ENCODE measurements around the gene CCDC177.

DNA sequence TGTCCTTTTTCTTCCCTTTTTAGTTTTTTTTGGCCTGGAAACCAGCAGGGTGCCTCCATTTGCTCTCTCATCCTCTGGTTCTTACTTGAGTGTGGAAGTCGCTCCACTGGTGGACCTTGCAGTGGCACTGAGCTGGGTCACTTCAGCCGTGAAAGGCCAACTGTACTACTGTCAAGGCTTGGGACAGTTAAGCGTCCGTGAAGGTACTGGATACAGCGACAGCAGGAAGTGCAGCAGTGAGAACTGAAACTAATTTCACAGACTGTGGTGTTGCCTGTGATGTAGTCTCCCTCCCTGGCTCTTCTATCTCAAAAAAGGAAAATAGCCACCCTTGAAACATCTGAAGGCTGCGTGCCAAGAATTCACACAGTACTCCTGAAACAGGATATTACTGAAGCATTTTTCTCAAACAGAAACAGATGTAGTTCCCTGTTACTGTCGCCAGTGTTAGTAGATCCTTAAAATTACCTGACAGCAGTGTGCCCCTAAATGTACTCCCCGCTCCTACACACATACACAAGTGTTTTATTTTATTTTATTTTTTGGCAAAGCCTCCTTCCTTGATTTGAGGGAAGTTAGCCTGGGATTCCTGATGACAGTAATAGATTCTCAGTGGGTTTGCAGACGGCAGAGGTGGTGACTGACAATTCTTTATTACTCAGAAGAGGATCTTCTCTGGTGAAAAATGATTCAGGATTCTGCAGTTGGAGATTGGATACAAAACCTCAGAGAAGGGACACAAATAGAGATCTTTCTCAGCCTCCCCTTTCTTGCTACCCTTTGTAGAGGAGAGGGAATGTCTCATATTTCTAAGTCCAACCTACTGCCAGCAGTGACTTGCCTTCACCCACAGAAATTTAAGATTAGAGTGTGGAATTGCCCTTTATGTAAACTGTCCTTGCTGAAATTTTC is 41.1 kb upstream of the CCDC177 start:
- TF ChIP-seq TAF1 (IDR thresholded peaks at IDR 0.05; ENCODE audit: low read depth) (no peak), RAD21 (conservative IDR thresholded peaks at IDR 0.05) (no peak), EZH2 (IDR thresholded peaks at IDR 0.05; ENCODE audit: borderline replicate concordance, insufficient read depth, low read length, poor library complexity, severe bottlenecking) (no peak), EP300 (conservative IDR thresholded peaks at IDR 0.05; ENCODE audit: poor library complexity, severe bottlenecking) (no peak), SMC3 (conservative IDR thresholded peaks at IDR 0.05; ENCODE audit: poor library complexity) (no peak), POLR2AphosphoS5 (IDR thresholded peaks at IDR 0.05) (no peak)
- TF ChIP-seq, protein P1, sequence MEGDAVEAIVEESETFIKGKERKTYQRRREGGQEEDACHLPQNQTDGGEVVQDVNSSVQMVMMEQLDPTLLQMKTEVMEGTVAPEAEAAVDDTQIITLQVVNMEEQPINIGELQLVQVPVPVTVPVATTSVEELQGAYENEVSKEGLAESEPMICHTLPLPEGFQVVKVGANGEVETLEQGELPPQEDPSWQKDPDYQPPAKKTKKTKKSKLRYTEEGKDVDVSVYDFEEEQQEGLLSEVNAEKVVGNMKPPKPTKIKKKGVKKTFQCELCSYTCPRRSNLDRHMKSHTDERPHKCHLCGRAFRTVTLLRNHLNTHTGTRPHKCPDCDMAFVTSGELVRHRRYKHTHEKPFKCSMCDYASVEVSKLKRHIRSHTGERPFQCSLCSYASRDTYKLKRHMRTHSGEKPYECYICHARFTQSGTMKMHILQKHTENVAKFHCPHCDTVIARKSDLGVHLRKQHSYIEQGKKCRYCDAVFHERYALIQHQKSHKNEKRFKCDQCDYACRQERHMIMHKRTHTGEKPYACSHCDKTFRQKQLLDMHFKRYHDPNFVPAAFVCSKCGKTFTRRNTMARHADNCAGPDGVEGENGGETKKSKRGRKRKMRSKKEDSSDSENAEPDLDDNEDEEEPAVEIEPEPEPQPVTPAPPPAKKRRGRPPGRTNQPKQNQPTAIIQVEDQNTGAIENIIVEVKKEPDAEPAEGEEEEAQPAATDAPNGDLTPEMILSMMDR (IDR thresholded peaks at IDR 0.05; ENCODE audit: poor library complexity, severe bottlenecking) = no peak
- TF ChIP-seq, protein P2, sequence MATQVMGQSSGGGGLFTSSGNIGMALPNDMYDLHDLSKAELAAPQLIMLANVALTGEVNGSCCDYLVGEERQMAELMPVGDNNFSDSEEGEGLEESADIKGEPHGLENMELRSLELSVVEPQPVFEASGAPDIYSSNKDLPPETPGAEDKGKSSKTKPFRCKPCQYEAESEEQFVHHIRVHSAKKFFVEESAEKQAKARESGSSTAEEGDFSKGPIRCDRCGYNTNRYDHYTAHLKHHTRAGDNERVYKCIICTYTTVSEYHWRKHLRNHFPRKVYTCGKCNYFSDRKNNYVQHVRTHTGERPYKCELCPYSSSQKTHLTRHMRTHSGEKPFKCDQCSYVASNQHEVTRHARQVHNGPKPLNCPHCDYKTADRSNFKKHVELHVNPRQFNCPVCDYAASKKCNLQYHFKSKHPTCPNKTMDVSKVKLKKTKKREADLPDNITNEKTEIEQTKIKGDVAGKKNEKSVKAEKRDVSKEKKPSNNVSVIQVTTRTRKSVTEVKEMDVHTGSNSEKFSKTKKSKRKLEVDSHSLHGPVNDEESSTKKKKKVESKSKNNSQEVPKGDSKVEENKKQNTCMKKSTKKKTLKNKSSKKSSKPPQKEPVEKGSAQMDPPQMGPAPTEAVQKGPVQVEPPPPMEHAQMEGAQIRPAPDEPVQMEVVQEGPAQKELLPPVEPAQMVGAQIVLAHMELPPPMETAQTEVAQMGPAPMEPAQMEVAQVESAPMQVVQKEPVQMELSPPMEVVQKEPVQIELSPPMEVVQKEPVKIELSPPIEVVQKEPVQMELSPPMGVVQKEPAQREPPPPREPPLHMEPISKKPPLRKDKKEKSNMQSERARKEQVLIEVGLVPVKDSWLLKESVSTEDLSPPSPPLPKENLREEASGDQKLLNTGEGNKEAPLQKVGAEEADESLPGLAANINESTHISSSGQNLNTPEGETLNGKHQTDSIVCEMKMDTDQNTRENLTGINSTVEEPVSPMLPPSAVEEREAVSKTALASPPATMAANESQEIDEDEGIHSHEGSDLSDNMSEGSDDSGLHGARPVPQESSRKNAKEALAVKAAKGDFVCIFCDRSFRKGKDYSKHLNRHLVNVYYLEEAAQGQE (IDR thresholded peaks at IDR 0.05; ENCODE audit: borderline replicate concordance) = no peak
